GM12878 (cell line): ENCODE data around the gene BNIP1. TPM values are rescaled to one million over a fixed set of nuclear protein-coding genes. Genes with fewer than 3 reads are reported as not detected.

Experiments used
- CBFB ChIP-seq: IDR thresholded peaks from 2 replicates; pipeline ENCODE4 v1.6.1; 2016; ENCODE audit warnings: antibody characterized with exemption, low read depth
- CTCF ChIP-seq, 3 experiments: IDR thresholded peaks in 2 of 3; conservative IDR thresholded peaks in 1 of 3; 2 replicates each; pipeline ENCODE4 v1.5.1; 2011; ENCODE audit warnings: low read depth in 3 of 3, low read length in 3 of 3, mild to moderate bottlenecking in 3 of 3, control low read depth in 2 of 3, moderate library complexity in 2 of 3, inconsistent platforms in 1 of 3, mixed read lengths in 1 of 3; ENCODE audit not compliant: control insufficient read depth in 2 of 3, insufficient read depth in 1 of 3; ENCODE audit errors: extremely low read depth in 1 of 3
- E4F1 ChIP-seq: fragments of 450-650 bp; IDR thresholded peaks from 2 replicates; pipeline ENCODE4 v1.6.1; 2018; ENCODE audit warnings: borderline replicate concordance, mild to moderate bottlenecking; ENCODE audit not compliant: partially characterized antibody
- EZH2 ChIP-seq: IDR thresholded peaks from 2 replicates; pipeline ENCODE4 v1.6.1; 2012; ENCODE audit warnings: low read depth, mild to moderate bottlenecking, control low read depth, inconsistent platforms, low read length, borderline replicate concordance; ENCODE audit not compliant: control insufficient read depth
- LARP7 ChIP-seq: fragments of 450-650 bp; IDR thresholded peaks from 2 replicates; pipeline ENCODE4 v1.6.1; 2017; ENCODE audit warnings: mild to moderate bottlenecking
- MEF2A ChIP-seq: IDR thresholded peaks from 2 replicates; pipeline ENCODE4 v1.6.1; 2011; ENCODE audit warnings: low read depth, mild to moderate bottlenecking, low read length, moderate library complexity; ENCODE audit not compliant: insufficient read depth
- MXI1 ChIP-seq: fragments of 150-350 bp; IDR thresholded peaks from 2 replicates; pipeline ENCODE4 v1.6.1; 2011; ENCODE audit warnings: low read depth, mild to moderate bottlenecking, inconsistent platforms, low read length, improper control_type of control experiment
- RAD51 ChIP-seq: fragments of 450-650 bp; IDR thresholded peaks from 2 replicates; pipeline ENCODE4 v1.6.1; 2016; ENCODE audit warnings: moderate library complexity, mild to moderate bottlenecking, inconsistent platforms
- SIX5 ChIP-seq: IDR thresholded peaks from 2 replicates; pipeline ENCODE4 v1.6.1; 2011; ENCODE audit warnings: mild to moderate bottlenecking, low read depth, low read length, moderate library complexity; ENCODE audit not compliant: severe bottlenecking
- USF1 ChIP-seq: IDR thresholded peaks from 2 replicates; pipeline ENCODE4 v1.6.1; 2011; ENCODE audit warnings: borderline replicate concordance, low read depth, mild to moderate bottlenecking, moderate library complexity, mixed read lengths, low read length; ENCODE audit not compliant: insufficient read depth; ENCODE audit errors: extremely low read length
- polyA plus RNA-seq, 11 experiments: library from polyadenylated mRNA; depleted of rRNA in 4 of 11; unstranded in 6 of 11; stranded (reverse) in 5 of 11; fragments of >200 nt; fragmentation: Nextera tagmentation in 4 of 11; fragmentation: Illumina TruSeq in 1 of 11; extraction: Ambion mirVana in 4 of 11; extraction: Trizol in 1 of 11; gene quantifications; 1 replicate in 1 of 11; 2 replicates in 10 of 11; pipeline versions ENCODE4 v1.2.1 to v1.2.3, GENCODE V29; 2011 to 2016; ENCODE audit warnings: inconsistent platforms in 2 of 11, missing spikeins in 2 of 11, low read depth in 1 of 11
- total RNA-seq, 4 experiments: library from RNA; depleted of rRNA in 3 of 4; stranded (reverse); fragments of >200 nt in 3 of 4; fragmentation: Illumina TruSeq in 1 of 4; extraction: Trizol in 1 of 4; gene quantifications; 2 replicates each; pipeline versions ENCODE4 v1.2.1 to v1.2.3, GENCODE V29; 2013 to 2021

Gene BNIP1
- total and polyA plus RNA-seq, 10 of the 15 experiments (the other 5 are each of a cell fraction or from before 2014, with no cell fraction given): 20.5 to 62.5 (median 27.4) TPM

- no peak for TF ChIP-seq E4F1
- TF ChIP-seq SIX5: no peak
- no peak for TF ChIP-seq MEF2A
- TF ChIP-seq MXI1: no peak
- TF ChIP-seq RAD51: no peak
- TF ChIP-seq LARP7: no peak
- no peak for TF ChIP-seq CBFB
- TF ChIP-seq CTCF (IDR thresholded peaks at IDR 0.05 in 2 of 3, conservative IDR thresholded peaks at IDR 0.05 in 1 of 3; ENCODE audit: control insufficient read depth in 2 of 3, extremely low read depth in 1 of 3, insufficient read depth in 1 of 3, low read depth in 3 of 3, low read length in 3 of 3): no peak
- no peak for TF ChIP-seq EZH2
- TF ChIP-seq USF1: no peak
These were observed 18.9 kb downstream of the BNIP1 start (continued) for GRCh38 chr5:173163219-173163618.
